GM20431 (cell line): ENCODE data around the gene FDPS.

Experiments used
- in situ Hi-C: fragments of 300-500 bp; cut with MseI, MboI; formaldehyde crosslinking; loops from one replicate; pipeline ENCODE4 v1.15.0; 2020; ENCODE audit warnings: low sequenced_read_pairs; ENCODE audit not compliant: unreplicated experiment

The FDPS gene

DNA sequence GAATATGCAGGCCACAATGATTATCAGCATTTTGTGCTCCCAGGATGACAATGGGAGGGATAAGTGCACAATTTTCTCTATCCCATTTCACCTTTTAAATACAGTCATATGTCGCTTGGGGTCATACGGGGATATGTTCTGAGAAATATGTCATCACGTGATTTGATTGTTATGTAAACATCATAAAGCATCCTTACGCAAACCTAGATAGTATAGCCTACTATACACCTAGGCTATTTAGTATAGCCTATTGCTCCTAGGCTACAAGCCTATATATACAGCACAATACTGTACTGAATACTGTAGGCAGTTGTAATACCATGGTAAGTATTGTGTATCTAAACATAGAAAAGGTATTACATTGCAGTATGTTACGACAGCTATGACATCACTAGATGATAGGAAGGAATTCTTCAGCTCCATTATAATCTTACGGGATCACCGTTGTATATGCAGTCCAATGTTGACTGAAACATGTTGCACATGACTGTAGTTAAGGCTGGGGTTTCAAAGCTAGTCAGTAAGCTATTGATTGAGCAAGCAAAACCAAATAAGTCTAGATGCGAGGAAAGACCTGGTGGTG lies 30.9 kb downstream of the FDPS start:
- in situ Hi-C loops, result no loop called here

DNA sequence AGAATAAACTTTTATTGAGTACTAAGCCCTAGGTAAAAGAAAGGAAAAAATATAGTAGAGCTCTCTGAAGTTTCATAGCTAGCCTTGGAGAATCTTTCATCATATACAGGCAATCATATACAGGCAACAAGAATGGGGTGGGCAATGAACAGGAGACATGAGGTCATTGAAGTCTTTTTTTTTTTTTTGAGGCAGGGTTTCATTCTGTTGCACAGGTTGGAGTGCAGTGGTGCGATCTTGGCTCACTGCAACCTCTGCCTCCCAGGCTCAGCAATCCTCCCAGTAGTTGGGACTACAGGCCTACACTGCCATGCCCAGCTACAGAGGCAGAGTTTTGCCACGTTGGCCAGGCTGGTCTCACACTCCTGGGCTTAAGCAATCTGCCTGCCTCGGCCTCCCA lies 34.2 kb downstream of the FDPS start:
- in situ Hi-C loops, result no loop called here

DNA sequence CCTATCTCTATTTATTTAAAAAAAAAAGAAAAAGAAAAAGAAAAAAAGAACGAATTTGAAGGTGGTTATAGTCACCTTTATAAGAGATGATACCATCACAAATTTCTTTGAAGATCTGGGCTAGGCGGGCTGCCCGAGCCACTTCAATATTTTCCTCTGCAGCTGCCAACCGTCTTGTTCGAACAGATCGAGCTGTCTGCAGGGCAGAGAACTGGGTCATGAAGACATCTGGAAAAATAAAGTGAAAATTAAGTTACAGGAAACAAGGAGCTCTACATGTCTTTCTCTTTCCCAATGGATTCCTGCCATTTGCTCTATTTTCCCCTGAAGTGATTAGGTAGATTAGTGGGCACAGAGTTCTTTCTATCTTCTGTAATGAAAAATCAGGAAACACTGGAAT lies 44.0 kb downstream of the FDPS start:
- in situ Hi-C loops, result loop anchor here (25.0 kb wide), 1 partner anchor 235 kb away; no protein-coding TSS in a partner anchor

DNA sequence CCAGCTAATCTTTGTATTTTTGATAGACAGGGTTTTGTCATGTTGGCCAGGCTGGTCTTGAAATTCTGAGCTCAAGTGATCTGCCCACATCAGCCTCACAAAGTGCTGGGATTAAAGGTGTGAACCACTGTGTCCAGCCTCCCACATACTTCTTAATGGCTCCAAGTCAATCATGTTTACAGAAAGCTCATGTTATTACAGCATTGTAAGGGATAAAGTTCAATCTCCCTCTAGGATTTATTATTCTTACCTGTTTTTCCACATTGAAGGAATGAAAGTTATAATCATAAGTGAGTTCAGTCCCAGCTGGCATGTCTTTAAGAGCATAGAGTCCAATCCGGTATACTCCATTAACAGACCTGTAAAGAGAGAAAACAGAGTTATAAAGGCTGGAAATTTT lies 51.4 kb downstream of the FDPS start:
- in situ Hi-C loops, result loop anchor here (25.0 kb wide), 1 partner anchor 227 kb away; no protein-coding TSS in a partner anchor
